GM18519 (cell line): Measurements from ENCODE around the gene ARL14.

Source experiments
- ATAC-seq: cut with Tn5 transposase; IDR thresholded peaks from one replicate; pipeline ENCODE4 v1.9.1; 2021; ENCODE audit warnings: mild to moderate bottlenecking, moderate library complexity; ENCODE audit not compliant: unreplicated experiment, low FRiP score

ARL14 gene

DNA sequence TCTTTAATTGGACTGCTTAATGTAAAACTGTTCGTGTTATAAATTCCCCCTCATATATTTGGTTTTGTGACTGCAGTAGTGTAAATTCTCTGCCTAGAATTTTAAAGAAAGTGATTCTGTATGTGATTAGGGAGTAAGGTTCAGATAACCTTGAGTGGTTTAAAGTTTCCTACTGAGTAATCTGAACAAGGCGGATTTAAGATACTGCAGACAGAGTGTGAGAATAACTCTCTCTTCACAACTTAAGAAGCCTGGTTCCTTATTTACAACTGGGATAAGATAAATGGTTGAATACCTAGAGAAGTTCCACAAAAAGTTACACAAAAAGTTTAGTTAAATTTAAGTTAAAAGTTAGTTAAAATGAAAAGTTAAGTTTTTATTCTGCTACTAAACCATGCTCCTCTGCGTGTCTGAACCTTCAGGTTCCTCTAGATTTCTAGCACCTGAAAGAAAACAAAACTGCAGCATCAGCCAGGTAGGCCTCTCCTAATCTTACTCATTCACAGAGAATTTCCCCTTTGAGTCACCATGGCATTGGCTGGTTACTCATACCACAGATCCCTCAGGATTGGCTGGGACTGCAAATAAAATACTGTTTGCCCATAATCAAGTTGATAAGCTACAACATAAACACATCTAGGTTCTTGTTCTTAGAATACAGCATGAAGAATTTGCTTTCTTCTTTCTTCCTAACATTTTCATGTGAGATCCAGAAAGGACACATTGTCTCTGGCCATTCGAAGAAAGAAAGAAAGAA is at the start of gene ARL14:
Gene ARL14 (plus strand): TSS at position 614 of the 757 bp plus-strand sequence. CDS start 187 bp downstream, outside the sequence.
- no peak for ATAC-seq

DNA sequence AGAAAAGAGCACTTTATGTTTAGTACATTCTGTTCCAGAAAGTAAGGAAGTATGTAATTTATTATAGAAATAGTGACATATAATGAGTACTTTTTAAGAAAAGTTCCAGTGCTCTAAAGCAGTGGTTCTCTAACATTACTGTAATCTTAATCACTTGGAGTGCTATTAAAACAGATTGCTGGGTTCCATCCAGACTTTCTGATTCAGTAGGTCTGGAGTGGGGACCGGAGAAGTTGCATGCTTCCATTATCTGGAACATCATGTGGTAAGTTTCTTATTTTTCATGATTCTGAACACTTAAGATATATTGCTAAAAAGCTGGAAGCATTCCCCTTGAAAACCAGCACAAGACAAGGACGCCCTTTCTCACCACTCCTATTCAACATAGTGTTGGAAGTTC is 47.5 kb upstream of the ARL14 start:
- no peak for ATAC-seq

DNA sequence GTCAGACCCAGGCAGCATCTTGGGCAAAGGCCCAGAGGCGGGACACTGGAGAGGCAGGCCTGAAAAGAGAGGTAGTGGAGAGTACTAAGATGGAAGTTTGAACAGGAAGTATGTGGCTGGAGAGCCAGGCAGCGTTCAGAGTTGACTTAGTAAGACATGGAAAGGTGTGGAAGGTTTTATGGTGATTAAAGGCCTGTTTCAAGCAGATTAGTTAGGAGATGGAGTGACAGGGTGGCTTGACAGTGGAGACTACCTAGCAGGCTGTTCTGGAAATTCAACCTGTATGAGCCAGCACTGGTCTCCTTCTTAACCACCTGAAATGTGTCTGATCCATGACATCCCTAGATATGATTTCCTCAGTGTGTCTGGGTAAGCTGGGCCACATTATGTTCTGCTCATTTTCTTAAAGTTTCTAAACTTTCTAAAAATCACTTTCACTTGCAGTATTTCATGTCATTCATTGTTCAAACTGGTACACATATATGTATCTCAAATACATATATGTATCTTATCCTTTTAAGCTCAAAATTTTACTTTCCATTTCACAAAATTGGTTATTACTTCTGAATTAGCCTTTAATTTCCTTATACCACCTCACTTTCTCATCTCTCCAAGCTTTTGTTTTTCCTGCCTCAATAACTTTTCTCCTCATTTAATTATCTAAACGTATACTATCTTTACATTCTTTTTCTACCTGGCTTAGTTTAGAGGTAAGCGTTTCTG is 43.4 kb upstream of the ARL14 start:
- no peak for ATAC-seq

DNA sequence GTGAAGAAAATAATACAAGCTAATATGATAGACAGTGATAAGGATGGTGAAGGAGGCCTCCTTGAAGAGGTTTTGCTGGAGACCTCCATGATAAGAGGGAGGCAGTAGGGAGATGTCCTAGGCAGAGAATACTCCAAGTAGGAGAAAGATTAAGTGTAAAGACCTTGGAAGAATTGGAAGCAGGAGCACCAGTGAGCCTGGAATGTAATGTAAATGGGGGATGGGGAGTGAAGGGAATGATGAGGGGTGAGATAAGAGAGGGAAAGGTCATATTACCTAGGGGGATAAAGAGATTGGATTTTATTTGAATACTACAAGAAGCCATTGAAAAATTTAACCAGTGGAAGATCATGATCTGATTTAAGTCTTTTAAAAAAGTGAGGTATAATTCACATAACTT is 41.7 kb upstream of the ARL14 start:
- ATAC-seq, result no peak

DNA sequence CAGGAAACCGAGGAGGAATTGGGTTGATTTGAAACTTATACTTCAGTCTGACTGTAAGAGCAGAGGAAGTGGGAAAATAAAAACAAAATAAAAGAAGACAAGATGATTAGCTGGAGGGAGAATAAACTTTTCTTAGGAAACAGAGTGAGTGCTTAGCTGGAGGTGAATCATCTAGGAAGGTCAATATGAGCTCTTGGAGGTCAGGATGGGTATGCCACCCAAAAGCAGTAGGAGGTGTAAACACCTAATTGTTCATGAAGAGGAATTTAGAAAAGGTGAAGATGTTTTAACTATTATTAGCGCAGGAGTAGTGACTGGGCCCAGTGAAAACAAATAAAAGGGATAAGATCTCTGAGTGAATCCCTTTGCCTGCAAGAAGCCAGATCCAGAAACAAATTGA is 39.9 kb upstream of the ARL14 start:
- no peak for ATAC-seq

DNA sequence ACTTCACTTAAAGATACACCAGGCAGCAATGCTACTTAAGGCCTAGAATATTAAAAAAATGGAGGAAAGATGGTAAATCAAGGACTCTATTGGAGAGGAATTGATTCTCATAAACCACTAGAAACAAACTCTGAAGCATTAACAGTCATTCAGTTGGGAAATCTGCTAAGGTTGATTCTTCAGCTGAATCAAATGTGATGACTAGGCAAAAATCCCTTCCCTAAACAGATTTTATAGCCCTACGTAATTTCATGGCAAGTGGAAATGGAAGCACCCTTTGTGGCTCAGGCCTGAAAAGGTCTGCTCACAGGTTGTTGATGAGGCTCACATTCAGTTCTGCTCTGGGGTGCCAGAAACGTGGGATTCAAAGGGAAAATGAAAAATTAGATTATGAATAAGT is 38.8 kb upstream of the ARL14 start:
- no peak for ATAC-seq

DNA sequence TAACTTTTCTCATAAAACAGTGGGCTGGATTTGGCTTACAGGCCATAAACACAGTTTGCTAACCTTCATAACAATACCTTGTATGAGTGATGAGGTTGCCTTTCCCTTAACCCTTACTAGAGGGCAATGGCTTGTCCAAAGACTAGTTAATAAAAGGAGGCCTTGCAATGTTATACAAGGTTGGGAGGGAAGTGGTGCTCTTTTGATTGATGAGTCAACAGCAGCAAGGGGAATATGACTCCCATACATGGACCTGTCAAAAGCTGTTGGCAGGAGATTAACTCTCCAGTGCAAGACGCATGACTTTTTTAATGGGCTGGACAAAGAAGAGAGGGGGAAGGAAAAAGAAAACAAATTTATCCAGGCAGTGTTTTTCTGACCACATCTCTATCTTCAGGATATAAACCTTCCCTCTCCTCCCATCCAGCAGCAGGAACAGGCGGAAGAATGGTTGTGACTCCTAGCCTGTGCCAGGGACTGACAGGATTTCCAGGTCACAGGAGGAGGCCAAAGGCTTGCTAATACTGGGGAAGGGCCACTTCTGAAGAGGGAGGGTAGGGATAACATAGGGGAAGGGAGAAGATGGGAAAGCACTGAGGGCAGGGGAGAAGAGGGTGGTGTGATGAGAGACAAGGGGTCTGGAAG is 35.2 kb upstream of the ARL14 start:
- no peak for ATAC-seq

DNA sequence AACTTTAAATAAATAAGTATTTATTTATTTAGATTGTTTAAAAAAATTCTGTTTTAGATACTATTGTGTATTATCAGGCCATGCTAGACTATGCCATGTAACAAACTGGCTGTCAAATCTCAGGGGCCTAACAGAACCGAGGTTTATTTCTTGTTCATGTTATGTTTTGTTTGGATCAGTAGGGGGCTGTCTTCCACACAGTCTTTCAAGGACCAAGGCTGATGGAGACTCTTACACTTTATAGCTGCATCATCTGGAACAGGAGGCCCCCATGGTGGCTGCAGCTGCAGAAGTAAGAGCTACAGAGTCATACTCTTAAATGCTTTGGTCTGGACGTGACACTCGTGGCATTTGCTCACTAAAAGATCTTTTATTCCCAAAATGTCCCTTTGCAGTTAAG is 33.0 kb upstream of the ARL14 start:
- ATAC-seq, result peak; percentile 68

DNA sequence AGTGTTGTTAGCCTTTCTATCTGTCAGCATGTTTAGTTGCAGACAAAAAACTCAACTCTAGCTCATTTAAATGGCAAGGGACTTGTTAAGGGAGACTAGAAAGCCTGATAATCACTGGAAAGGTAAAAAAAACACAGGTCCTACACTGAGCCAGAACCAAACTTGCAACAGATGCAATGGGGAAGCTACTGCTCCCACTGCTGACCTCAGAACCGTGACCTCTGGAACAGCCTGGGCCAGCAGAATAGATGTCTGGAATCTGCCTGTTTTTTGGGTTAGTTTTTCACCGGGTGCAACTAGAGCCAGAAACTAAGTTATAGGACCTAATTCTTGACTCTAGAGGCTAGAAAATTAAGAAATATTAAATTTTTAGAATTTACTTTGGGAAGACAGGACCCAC is 32.5 kb upstream of the ARL14 start:
- ATAC-seq, result no peak

DNA sequence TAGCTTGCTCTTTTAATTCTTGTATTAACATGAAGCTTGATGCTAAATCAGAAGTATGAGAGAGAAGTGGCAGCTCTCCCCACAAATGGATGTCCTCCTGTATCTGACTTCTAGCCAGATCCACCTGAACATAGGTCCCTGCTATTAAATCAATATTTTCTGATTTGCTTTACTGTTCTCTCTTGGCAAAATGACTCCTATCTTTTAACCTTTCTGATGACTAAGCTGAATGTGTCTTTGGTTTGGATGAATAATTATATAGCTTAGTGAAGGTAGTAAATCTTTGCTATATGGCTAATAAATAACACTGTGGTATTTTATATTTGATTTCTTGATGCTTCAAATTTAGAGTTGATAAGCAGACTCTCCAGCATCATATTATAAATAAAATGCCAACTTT is 28.3 kb upstream of the ARL14 start:
- no peak for ATAC-seq

DNA sequence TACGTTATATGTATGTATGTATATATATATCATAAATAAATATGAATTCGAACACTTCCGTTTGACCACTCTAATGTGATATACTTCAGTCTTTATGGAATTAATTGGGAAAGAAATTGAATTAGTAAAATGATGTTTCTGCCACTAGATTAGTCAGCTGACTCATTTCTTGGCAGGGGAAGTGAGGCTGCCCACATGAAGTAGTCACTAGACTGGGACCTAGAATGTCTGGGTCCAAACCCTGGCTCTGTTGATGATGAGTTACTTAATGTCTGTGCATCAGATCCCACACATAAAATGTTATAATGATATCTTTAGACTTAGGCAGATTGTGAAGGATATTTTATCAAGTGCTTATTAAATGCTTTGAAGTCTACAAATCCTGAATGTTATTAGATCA is 27.4 kb upstream of the ARL14 start:
- no peak for ATAC-seq

DNA sequence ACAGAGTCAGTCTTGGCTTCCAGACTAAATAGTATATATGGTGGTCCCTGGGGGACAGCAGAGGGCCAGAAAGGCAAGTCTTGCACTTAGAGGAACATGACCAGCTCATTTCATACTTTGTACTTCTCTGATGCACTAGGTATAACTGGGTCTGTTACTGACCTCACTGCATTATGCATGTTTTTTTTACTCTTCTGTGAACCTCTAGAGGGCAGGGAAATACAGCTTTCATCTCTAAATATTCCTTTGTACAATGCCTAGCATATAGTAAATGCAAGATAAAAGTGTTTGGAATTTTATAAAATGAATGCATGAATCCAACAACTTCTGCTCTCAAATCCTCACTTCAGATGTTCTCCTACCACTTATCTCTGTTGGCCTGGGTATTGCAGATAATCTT is 23.4 kb upstream of the ARL14 start:
- no peak for ATAC-seq

DNA sequence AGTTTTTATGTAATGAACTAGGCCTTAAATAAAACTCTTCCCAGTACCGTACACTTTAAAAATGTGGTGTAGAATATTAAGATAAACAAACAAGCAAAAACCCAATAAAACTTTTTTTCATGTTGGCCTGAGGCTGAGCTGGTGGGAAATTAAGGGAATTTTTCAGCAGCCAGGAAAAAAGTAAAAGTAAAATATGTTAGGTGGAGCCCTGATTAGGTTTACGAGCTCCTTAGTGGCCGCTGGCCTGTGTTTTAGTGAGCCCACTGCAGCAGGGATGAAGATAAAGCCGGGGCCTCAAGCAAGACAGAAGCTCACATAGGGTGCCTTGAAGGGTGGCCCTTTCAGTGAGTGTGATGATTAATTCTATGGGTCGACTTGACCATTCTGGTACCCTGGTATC is 16.1 kb upstream of the ARL14 start:
- ATAC-seq, result no peak

DNA sequence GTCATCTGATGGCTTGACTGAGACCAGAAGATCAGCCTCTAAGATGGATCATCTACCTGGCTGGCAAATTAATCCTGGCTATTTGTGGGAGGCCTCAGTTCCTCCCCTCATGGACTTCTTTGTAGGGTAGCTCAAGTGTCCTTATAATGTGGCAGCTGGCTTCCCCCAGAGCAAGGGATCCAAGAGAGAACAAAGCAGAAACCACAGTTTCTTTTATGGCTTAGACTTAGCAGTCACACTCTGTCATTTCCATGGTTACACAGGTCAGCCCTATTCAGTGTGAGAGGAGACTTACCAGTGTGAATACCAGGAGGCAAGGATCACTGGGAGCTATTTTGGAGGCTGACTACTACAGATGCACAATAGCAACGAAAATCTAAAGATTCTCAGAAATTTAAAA is 15.3 kb upstream of the ARL14 start:
- ATAC-seq, result no peak

DNA sequence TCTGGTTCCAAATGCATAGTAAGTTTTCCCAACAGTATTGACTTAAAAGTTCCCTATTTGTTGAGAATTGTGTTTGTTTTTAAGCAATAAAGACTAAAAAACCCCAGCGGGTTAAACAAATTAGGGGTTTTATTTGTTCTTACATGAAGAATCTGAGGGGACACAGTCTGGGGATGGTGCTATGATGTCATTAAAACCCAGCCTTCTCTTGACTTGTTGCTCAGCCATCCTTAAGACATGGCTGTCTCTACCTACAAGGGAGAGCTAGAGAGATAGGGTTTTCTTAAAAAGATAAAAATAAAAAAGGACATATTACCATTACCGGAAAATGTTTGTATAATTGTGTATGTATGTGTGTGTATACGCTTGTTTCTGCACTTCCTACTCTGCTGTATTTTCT is 11.7 kb upstream of the ARL14 start:
- ATAC-seq, result no peak

DNA sequence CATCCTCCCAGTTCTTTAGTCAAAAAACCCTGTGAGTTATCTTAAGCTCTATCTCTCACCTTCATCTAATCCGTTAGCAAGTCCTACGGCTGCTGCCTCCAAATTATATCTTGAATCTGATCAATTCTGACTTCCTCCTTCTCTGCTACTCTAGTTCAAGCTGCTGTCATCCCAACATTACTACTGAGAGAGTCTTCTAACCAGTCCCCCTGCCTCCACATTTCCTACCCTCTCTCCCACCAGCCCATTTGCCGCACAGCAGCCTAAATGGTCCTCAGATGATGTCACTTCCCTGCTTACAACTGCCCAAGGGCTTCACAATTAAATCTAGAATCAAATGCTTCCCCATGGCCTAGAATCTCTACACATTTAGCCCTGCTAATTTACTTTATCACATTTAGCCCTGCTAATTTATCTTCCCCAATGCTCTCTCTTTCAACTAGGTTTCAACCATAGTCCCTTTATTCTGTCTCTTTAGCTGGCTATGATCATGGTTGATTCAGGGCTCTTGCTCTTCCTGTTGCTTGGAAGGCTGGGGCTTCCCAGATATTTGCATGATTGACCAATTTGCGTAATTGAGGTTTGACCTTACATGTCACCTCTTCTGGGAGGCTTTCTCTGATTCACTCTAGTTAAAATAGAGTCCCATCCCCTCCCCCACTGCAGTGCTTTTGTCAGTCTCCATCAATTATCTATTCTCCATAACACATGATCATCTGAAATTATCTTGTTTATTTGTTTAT is 11.0 kb upstream of the ARL14 start:
- peak; percentile 80 for ATAC-seq

DNA sequence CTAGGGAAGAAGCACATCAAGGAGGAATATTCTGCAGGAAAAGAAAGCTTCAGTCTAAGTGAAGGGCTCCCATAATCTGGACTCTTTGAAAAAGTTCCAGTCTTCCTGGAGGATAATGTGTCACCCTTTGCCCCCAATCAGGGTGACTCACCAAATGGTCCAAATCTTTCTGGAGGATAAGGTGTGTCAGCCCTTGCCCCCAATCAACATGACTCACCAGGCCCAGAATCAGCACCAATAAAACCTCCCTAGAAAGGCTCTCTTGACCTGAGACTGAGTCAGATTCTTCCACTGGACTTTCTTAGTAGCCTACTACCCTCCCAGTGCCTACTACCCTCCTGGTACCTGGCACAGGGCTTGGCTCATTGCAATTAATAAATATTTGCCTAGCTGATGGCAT is 9.5 kb upstream of the ARL14 start:
- ATAC-seq, result no peak

DNA sequence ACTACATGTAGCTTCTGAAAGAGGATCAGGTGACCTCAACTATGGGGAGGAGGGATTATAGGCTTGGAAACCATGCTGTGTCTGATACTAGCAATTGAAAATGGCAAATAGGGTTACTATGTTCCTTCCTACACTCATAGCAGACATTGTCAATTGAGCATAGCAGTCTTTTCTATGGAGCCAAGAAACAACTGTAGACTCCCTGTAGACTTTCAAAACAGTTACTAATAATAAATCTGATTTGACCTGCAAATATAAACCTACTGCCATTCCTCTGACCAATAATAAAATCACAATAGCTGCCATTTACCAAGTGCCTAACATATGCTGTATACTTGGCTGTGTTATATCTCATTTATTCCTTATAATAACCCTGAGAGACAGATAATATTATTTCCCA is 8.5 kb upstream of the ARL14 start:
- no peak for ATAC-seq

DNA sequence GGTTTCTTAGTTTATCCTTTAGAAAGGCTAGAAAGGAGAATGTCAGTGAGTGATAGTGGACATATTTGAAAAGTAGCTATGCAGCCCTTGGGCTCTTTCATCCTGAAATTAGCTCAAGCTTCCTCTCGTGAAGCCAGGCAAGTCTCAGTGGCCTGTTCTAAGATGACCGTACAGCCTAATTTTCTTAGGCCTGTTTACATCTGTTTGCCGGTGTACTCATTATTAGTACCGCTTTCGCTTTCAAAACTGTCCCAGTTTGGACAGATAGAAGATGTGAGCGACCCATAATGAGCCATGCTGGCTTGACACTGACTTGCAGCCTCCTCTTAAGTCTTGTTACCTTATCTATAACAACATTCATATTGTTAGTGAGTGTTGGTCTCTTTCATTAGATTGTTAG is 5.7 kb upstream of the ARL14 start:
- peak; percentile 84 for ATAC-seq

DNA sequence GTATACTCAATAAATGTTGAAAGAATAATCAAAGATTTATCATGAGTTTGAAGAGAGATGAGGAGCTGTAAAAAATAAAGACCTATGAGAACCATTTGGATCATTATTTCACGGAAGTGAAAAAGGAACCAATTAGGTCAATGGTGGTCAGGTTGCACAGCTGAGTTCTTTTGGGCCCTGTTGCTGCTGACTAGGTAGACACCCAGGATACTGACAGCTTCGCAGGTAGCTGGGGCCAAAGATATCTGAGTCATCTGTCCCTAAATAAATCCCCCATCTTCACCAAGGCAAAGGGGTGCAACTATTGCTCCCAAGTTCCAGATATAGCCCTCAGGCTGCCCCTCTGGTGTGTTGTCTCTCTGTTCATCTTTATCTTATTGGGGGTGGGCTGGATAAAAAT is 5.0 kb upstream of the ARL14 start:
- no peak for ATAC-seq

DNA sequence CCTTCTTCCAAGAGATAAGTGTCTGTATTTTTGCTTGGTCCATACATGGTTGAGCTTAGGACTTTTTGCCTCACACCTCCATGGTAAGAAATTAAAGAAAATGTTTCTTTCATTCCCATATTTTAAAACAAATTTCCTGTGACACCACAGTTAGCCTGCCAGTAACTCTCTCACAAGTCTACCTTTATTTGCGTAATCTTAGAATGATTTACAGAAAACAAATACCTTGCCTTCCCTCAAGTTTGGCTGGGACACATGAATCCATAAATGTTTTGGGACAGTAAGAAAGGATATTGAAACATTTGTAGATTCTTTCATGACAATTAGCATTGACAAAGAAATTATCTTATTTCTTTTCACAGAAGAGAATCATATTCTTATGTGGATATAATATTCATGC is 3.8 kb upstream of the ARL14 start:
- ATAC-seq, result no peak
